Measurements from ENCODE around the gene CLEC3B.
A peak's percentile ranks its signal among the peaks of the same experiment; 100 is the strongest.

Gene CLEC3B

DNA sequence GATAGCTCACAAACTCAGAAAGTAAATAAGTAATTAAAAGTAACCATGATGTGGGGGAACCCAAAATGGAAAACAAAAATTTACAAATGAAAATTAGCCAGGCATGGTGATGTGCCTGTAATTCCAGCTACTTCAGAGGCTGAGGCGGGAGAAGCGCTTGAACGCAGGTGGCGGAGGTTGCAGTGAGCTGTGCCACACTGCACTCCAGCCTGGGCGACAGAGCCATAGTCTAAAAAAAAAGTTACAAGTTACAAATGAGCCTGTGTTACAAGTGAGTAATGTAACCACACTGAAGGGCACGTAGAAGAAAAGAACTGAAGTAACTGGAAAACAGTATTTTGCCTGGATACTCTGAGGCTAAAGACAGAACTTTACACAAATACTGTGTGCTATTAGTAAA, 38.8 kb upstream of the CLEC3B start:
- TF ChIP-seq CTCF (IDR thresholded peaks at IDR 0.05; ENCODE audit: extremely low read depth, insufficient read depth, missing control alignments): no peak
- in situ Hi-C loops (cut with MboI; ENCODE audit: low pct_unique_long_range_greater_than_20kb, low sequenced_read_pairs, unreplicated experiment): no loop called here
- DNase-seq (ENCODE audit: low spot score): no peak

DNA sequence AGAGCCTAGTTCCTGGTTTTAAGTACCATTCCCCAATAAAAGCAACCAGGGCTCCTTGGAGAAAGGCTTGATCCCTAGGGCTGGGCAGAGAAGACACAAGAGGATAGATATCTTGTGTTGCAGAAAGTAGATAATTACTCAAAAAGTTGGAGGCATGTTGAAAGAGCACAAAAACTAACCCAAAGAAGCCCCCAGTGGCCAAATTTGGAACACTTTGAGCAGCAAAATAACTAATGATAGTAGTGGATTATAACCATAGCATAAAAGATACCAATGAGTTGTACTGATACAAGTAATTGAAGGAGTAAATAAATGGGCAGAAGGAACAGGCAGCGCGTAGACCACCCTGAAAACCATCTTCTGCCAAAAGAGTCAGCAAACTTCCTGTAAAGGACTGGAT, 38.0 kb upstream of the CLEC3B start:
- in situ Hi-C loops (cut with MboI; ENCODE audit: low pct_unique_long_range_greater_than_20kb, low sequenced_read_pairs, unreplicated experiment): no loop called here
- DNase-seq (ENCODE audit: low spot score): peak; percentile 43
- TF ChIP-seq CTCF (IDR thresholded peaks at IDR 0.05; ENCODE audit: extremely low read depth, insufficient read depth, missing control alignments): peak; percentile 27

- no peak for TF ChIP-seq CTCF (IDR thresholded peaks at IDR 0.05; ENCODE audit: extremely low read depth, insufficient read depth, missing control alignments)
- in situ Hi-C loops (cut with MboI; ENCODE audit: low pct_unique_long_range_greater_than_20kb, low sequenced_read_pairs, unreplicated experiment): no loop called here
- no peak for DNase-seq (ENCODE audit: low spot score)
These were observed 37.0 kb upstream of the CLEC3B start for GRCh38 chr3:44989141-44989540.

DNA sequence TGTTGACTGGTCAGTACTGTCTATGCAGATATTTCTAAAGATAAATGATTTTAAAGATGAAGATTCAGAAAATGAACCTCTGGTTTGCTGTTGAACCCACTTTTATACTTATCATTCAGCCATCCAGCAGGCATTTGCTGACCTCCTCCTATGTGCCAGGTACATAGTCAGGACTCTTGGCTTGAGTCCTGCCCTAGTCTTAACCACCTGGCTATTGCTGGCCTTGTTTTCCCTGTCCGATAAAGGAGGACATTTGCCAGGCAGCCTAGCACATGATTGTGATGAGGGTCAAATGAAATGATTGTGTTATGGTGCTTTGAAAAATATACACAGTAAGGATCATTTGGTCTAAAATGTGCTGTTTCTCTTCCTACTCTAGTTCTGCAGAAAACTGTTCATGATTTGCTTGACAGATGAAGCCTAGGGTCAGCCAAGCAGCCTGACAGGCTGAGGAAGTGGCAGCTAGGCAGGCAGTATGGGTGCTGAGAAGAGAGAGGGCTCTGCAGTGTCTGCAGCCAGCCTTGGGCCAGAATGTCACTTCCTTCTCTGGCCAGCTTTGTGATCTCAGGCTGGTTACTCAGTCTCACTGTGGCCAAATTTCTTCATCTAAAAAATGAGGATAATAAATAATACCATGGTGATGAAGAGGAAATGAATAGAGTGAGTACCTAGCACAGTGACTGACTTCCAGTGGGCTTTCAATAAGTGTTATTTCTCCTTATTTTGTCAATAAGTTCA, 36.3 kb upstream of the CLEC3B start:
- TF ChIP-seq CTCF (IDR thresholded peaks at IDR 0.05; ENCODE audit: extremely low read depth, insufficient read depth, missing control alignments): no peak
- in situ Hi-C loops (cut with MboI; ENCODE audit: low pct_unique_long_range_greater_than_20kb, low sequenced_read_pairs, unreplicated experiment): no loop called here
- no peak for DNase-seq (ENCODE audit: low spot score)

DNA sequence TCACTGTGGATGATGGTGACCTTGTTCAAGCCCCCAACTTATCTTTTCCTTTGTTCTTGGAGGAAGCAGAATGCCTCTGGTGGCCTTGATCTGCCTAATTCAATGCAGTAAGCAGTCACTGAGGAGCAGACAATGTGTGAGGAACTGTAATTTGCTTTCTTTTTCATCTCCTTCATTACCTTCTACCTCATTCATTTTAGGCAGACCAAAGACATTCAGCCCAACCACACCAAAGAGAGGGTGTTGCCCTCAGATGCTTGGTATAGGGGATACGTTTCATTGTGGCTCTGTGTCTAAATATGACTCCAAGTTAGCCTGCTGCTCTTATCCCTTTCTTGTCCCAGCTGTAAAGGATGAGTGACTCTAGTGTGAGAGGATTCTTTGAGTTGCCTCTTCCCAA, 34.8 kb upstream of the CLEC3B start:
- DNase-seq (ENCODE audit: low spot score): no peak
- in situ Hi-C loops (cut with MboI; ENCODE audit: low pct_unique_long_range_greater_than_20kb, low sequenced_read_pairs, unreplicated experiment): no loop called here
- TF ChIP-seq CTCF (IDR thresholded peaks at IDR 0.05; ENCODE audit: extremely low read depth, insufficient read depth, missing control alignments): no peak

DNA sequence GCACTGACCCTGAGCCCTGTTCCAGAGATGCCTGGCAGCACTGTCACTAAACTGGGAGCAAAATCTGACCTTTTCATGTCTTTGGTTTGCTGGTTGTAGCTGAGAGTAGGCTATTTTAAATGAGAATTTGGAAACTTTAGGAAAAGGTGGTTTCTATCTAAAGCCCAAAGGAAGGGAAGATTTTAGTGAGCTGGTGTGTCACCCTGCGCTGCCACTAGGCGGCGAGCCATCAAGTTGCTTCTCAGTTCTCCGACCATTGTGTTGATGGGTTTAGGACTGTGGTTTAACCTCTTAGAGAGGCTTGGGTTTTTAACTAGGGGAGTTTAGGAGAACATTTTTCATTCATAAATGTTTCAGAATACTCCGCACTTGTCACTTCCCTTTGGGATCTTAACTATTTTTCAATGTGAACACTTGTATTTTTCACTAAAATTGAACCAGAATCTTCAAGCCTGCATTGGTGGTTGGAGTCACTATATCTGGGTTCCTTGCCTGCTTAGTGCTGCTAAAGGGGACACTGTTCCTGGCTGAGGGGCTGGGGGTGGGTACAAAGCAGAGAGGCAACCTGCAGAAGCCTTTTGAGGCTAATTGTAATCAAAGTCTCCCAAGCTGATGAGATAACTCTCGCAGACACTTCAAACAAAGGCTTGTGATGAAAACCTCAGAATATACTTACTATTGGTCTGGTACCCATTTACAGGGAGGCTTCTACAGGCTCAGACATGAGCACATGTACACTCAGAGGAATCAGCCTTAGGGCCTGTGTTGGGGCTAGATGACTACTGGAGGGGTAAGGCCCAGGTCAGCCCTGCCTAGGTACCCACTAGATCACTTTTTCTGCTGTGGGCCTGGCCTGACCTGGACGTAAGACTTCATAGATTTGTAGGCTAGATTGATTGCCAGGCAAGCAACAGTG, 33.3 kb upstream of the CLEC3B start:
- in situ Hi-C loops (cut with MboI; ENCODE audit: low pct_unique_long_range_greater_than_20kb, low sequenced_read_pairs, unreplicated experiment): no loop called here
- no peak for DNase-seq (ENCODE audit: low spot score)
- TF ChIP-seq CTCF (IDR thresholded peaks at IDR 0.05; ENCODE audit: extremely low read depth, insufficient read depth, missing control alignments): peak; percentile 49

Data from GM13977 (cell line).